ENCODE measurements around the gene SLC35G3.

Gene SLC35G3

GRCh38 chr17:35144840-35145239 is 49.4 kb downstream of the SLC35G3 start:
- H3K9me3 ChIP-seq (ENCODE audit: insufficient read depth, low read length), result no peaks in the 10 kb centered on the region
- H3K36me3 ChIP-seq (replicated peaks; ENCODE audit: low read depth, low read length), result peaks cover 6% of the 10 kb centered on the region
- no peak overlapping the region for H2AFZ ChIP-seq (ENCODE audit: low read depth, low read length)
- TF ChIP-seq, protein P1, sequence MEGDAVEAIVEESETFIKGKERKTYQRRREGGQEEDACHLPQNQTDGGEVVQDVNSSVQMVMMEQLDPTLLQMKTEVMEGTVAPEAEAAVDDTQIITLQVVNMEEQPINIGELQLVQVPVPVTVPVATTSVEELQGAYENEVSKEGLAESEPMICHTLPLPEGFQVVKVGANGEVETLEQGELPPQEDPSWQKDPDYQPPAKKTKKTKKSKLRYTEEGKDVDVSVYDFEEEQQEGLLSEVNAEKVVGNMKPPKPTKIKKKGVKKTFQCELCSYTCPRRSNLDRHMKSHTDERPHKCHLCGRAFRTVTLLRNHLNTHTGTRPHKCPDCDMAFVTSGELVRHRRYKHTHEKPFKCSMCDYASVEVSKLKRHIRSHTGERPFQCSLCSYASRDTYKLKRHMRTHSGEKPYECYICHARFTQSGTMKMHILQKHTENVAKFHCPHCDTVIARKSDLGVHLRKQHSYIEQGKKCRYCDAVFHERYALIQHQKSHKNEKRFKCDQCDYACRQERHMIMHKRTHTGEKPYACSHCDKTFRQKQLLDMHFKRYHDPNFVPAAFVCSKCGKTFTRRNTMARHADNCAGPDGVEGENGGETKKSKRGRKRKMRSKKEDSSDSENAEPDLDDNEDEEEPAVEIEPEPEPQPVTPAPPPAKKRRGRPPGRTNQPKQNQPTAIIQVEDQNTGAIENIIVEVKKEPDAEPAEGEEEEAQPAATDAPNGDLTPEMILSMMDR (IDR thresholded peaks at IDR 0.05; ENCODE audit: low read depth, low read length), result no peak
- TF ChIP-seq EZH2phosphoT487 (IDR thresholded peaks at IDR 0.05; ENCODE audit: low read depth), result no peak
- H3K27ac ChIP-seq (ENCODE audit: low read length), result no peak overlapping the region
- H3K4me2 ChIP-seq (ENCODE audit: low read length), result no peak overlapping the region
- no peaks in the 10 kb centered on the region for H4K20me1 ChIP-seq (ENCODE audit: insufficient read depth, low read length)
- no peak overlapping the region for H3K9ac ChIP-seq (ENCODE audit: low read length)
- peaks cover 12% of the 10 kb centered on the region for H3K4me1 ChIP-seq (ENCODE audit: low read length)
- H3K27me3 ChIP-seq (ENCODE audit: low read depth, low read length), result no peaks in the 10 kb centered on the region
- no peak overlapping the region for H3K4me3 ChIP-seq (ENCODE audit: low read length)
- peaks cover 24% of the 10 kb centered on the region for H3K79me2 ChIP-seq (ENCODE audit: low read length)
